NCI-H128 (cell line): Measurements from ENCODE around the gene ACIN1.
"Not testable (repeated sequence)": the region's sequence is repeated elsewhere in the genome, so short reads cannot be mapped to it uniquely, and the experiment has no call there.

Experiments
- DNase-seq: peaks from one replicate; lab custom pipeline; 2025; ENCODE audit not compliant: unreplicated experiment; lab: John Stamatoyannopoulos, UW

ACIN1 gene

GRCh38 chr14:23021434-23021833, 73.5 kb downstream of the ACIN1 start:
- no peak for DNase-seq

- DNase-seq: no peak
Measured at GRCh38 chr14:23020143-23021128, 74.5 kb downstream of the ACIN1 start.

- DNase-seq: no peak
Measured at GRCh38 chr14:23018107-23018506, 76.8 kb downstream of the ACIN1 start.

GRCh38 chr14:23017091-23017490, 77.8 kb downstream of the ACIN1 start:
- no peak for DNase-seq

GRCh38 chr14:23015618-23016017, 79.3 kb downstream of the ACIN1 start:
- no peak for DNase-seq

GRCh38 chr14:23013749-23014054, 81.2 kb downstream of the ACIN1 start:
- DNase-seq: not testable (repeated sequence)

- DNase-seq: no peak
Measured at GRCh38 chr14:23013054-23013748, 81.7 kb downstream of the ACIN1 start.

- peak; percentile 38 for DNase-seq
Measured at GRCh38 chr14:23009939-23010726, 84.8 kb downstream of the ACIN1 start, which contains the start of gene C14orf93. C14orf93 (minus strand) TSS chr14:23010143; CDS start chr14:22999023, 11,120 bp downstream.

- DNase-seq: no peak
Measured at GRCh38 chr14:23009483-23009938, 85.4 kb downstream of the ACIN1 start.

GRCh38 chr14:23008831-23009230, 86.1 kb downstream of the ACIN1 start:
- DNase-seq: no peak
